Renal cortex interstitium (tissue), 11 donors: ENCODE measurements around the gene STOX1. TPM values are rescaled to one million over a fixed set of nuclear protein-coding genes. Genes with fewer than 3 reads are reported as not detected.
"Not testable (repeated sequence)": the region's sequence is repeated elsewhere in the genome, so short reads cannot be mapped to it uniquely, and the experiment has no call there.

Experiments
- DNase-seq, 11 donors: peaks; one replicate each; pipeline ENCODE4 v3.0.0-alpha.2; 2013; ENCODE audit warnings: low read depth in 9 of 11, low spot score in 4 of 11; ENCODE audit errors: extremely low read depth in 1 of 11
- polyA plus RNA-seq, 3 donors: library from polyadenylated mRNA; unstranded; fragments of 120-200 nt; gene quantifications; one replicate each; pipeline ENCODE4 v1.2.1, GENCODE V29; 2013; ENCODE audit not compliant: insufficient read length in 3 of 3

STOX1 gene
- polyA plus RNA-seq, 3 donors = 6.1 to 12.4 (median 10.2) TPM

GRCh38 chr10:68934994-68935393 is 107.7 kb downstream of the STOX1 start:
- no peak for DNase-seq

- DNase-seq = peak in 2 of 11 donors; percentile 19 to 24
Measured at GRCh38 chr10:68938117-68938516, 110.8 kb downstream of the STOX1 start.

- DNase-seq = no peak
Measured at GRCh38 chr10:68938884-68939283, 111.6 kb downstream of the STOX1 start.

GRCh38 chr10:68940917-68941316 is 113.6 kb downstream of the STOX1 start:
- not testable (repeated sequence) for DNase-seq

Other genes with a start within 250 kb of the STOX1 start
- gene CCAR1, start 106.3 kb upstream of the STOX1 start, polyA plus RNA-seq = 100 to 1,000 TPM; 152 to 202 (median 191) TPM
- gene DDX50, start 73.8 kb downstream of the STOX1 start, polyA plus RNA-seq = 10 to 100 TPM; 57.7 to 71.2 (median 65.9) TPM
- 10 to 100 TPM; 51.7 to 63.8 (median 63.6) TPM for gene DDX21, start 128.6 kb downstream of the STOX1 start, polyA plus RNA-seq
- 10 to 100 TPM; 32.7 to 36.5 (median 34.7) TPM for gene KIFBP, start 161.3 kb downstream of the STOX1 start, polyA plus RNA-seq